NCI-H446 (cell line): Measurements from ENCODE around the gene ZNF423.
A peak's percentile ranks its signal among the peaks of the same experiment; 100 is the strongest.

Experiments
- DNase-seq, 2 experiments: peaks; one replicate each; lab custom pipeline; 2025; lab: John Stamatoyannopoulos, UW

ZNF423 gene

GRCh38 chr16:49848530-49848929 lies 7.4 kb downstream of the ZNF423 start:
- no peak for DNase-seq

GRCh38 chr16:49846800-49847199 lies 9.1 kb downstream of the ZNF423 start:
- DNase-seq, result no peak

GRCh38 chr16:49844359-49844758 lies 11.6 kb downstream of the ZNF423 start:
- no peak for DNase-seq

- DNase-seq, result no peak
Measured at GRCh38 chr16:49843758-49844157, 12.2 kb downstream of the ZNF423 start.

- peak in 1 of 2 experiments; percentile 40 for DNase-seq
Measured at GRCh38 chr16:49842972-49843371, 12.9 kb downstream of the ZNF423 start.

GRCh38 chr16:49839017-49839825 lies 16.7 kb downstream of the ZNF423 start:
- peak; percentile 30 to 80 for DNase-seq

- no peak for DNase-seq
Measured at GRCh38 chr16:49838441-49839016, 17.4 kb downstream of the ZNF423 start.

- DNase-seq, result no peak
Measured at GRCh38 chr16:49837688-49838410, 18.1 kb downstream of the ZNF423 start.

GRCh38 chr16:49836668-49837067 lies 19.2 kb downstream of the ZNF423 start:
- no peak for DNase-seq

- DNase-seq, result no peak
Measured at GRCh38 chr16:49836218-49836617, 19.7 kb downstream of the ZNF423 start.

GRCh38 chr16:49835161-49835777 lies 20.6 kb downstream of the ZNF423 start:
- no peak for DNase-seq

GRCh38 chr16:49834531-49835151 lies 21.3 kb downstream of the ZNF423 start:
- DNase-seq, result peak in 1 of 2 experiments; percentile 21

GRCh38 chr16:49833796-49834530 lies 21.9 kb downstream of the ZNF423 start:
- DNase-seq, result no peak

- no peak for DNase-seq
Measured at GRCh38 chr16:49833085-49833484, 22.8 kb downstream of the ZNF423 start.

- DNase-seq, result no peak
Measured at GRCh38 chr16:49832177-49832576, 23.7 kb downstream of the ZNF423 start.

GRCh38 chr16:49830873-49831272 lies 25.0 kb downstream of the ZNF423 start:
- DNase-seq, result no peak

GRCh38 chr16:49828533-49829267 lies 27.2 kb downstream of the ZNF423 start:
- no peak for DNase-seq

GRCh38 chr16:49827805-49828438 lies 28.0 kb downstream of the ZNF423 start:
- DNase-seq, result no peak

- no peak for DNase-seq
Measured at GRCh38 chr16:49826515-49826914, 29.4 kb downstream of the ZNF423 start.

GRCh38 chr16:49825041-49825440 lies 30.9 kb downstream of the ZNF423 start:
- no peak for DNase-seq
